ENCODE data around the gene GPC4. TPM values are rescaled to one million over a fixed set of nuclear protein-coding genes. Genes with fewer than 3 reads are reported as not detected.
A peak's percentile ranks its signal among the peaks of the same experiment; 100 is the strongest.

Gene GPC4
- total RNA-seq, 4 donors from 2014 or later: 6.6 to 27.6 (median 11.1) TPM

- TF ChIP-seq, protein P1, sequence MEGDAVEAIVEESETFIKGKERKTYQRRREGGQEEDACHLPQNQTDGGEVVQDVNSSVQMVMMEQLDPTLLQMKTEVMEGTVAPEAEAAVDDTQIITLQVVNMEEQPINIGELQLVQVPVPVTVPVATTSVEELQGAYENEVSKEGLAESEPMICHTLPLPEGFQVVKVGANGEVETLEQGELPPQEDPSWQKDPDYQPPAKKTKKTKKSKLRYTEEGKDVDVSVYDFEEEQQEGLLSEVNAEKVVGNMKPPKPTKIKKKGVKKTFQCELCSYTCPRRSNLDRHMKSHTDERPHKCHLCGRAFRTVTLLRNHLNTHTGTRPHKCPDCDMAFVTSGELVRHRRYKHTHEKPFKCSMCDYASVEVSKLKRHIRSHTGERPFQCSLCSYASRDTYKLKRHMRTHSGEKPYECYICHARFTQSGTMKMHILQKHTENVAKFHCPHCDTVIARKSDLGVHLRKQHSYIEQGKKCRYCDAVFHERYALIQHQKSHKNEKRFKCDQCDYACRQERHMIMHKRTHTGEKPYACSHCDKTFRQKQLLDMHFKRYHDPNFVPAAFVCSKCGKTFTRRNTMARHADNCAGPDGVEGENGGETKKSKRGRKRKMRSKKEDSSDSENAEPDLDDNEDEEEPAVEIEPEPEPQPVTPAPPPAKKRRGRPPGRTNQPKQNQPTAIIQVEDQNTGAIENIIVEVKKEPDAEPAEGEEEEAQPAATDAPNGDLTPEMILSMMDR (IDR thresholded peaks at IDR 0.05): no peak
- no peak for ATAC-seq (ENCODE audit: low FRiP score)
- no peak for DNase-seq (ENCODE audit: low spot score)
These were observed 46.2 kb downstream of the GPC4 start for GRCh38 chrX:133369065-133369464.

DNA sequence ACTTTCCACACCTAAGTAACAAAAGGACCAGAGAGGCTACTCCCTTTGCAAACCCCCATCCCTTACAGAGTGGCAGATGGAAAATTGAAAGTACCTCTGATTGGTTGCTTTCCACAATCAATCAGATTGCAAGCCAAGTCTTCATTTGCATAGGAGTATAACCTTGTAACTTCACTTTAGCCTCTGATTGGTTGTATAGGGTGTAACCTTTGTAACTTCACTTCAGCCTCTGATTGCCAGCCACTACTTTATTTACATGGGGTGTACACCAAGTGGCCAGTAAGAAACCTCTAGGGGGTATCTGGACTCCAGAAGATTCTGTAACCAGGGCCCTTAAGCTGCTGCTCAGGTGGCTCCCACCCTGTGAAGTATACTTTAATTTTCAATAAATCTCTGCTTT, 48.6 kb downstream of the GPC4 start:
- DNase-seq (ENCODE audit: low spot score) (no peak), ATAC-seq (ENCODE audit: low FRiP score) (no peak)
- TF ChIP-seq, protein P1 (IDR thresholded peaks at IDR 0.05): no peak

- ATAC-seq (ENCODE audit: low FRiP score) (peak; percentile 48), DNase-seq (ENCODE audit: low spot score) (no peak)
- TF ChIP-seq, protein P1 (IDR thresholded peaks at IDR 0.05): no peak
These were observed 49.2 kb downstream of the GPC4 start for GRCh38 chrX:133365871-133366611.

- peak; percentile 37 for ATAC-seq (ENCODE audit: low FRiP score)
- TF ChIP-seq, protein P1 (IDR thresholded peaks at IDR 0.05): no peak
- DNase-seq (ENCODE audit: low spot score): no peak
These were observed 50.4 kb downstream of the GPC4 start for GRCh38 chrX:133364865-133365264.

DNA sequence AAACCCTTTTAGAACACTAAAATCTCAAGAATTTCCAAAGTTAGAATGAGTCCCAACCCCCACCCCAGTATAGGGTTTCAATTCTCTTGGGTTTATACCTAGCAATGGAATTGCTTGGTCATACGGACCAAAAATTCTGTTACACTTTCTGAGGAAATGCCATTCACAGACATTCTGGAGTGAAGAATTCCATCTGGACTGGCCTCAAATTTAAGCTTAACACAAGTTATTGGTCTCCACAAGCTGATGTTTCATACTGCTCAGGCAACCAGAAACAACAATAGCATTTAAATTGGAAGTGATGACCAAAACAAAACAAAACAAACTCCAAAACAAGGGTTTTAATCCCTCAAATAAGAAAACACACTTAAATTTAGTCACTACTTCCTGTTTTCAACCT, 51.1 kb downstream of the GPC4 start:
- TF ChIP-seq, protein P1 (IDR thresholded peaks at IDR 0.05): no peak
- DNase-seq (ENCODE audit: low spot score): no peak
- no peak for ATAC-seq (ENCODE audit: low FRiP score)

GRCh38 chrX:133362538-133362937, 52.8 kb downstream of the GPC4 start:
- TF ChIP-seq, protein P1 (IDR thresholded peaks at IDR 0.05): no peak
- ATAC-seq (ENCODE audit: low FRiP score) (no peak), DNase-seq (ENCODE audit: low spot score) (no peak)

- DNase-seq (ENCODE audit: low spot score): no peak
- TF ChIP-seq, protein P1 (IDR thresholded peaks at IDR 0.05): no peak
- no peak for ATAC-seq (ENCODE audit: low FRiP score)
These were observed 55.8 kb downstream of the GPC4 start for GRCh38 chrX:133359466-133359865.

All from omental fat pad (tissue), 4 donors.